Measurements from ENCODE around the gene SPA17.

DNA sequence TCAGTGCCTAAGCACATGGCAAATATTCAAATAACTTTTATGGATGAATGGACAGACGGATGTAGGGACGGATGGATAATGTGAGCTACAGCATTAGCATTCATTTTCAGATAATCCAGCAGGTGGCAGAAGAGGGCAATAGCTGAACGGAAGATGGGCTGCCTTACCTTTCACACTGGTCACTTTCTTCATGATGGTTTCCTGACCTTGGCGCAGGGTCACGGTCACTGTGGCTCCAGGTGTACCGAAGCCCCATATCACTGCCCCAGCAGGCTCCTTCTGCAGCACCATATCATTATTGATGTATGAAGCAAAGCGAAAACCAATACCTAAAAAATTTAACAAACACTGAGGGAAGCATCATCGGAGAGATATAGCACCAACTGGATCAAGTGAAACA is 4.5 kb upstream of the SPA17 start:
- TF ChIP-seq, protein P1, sequence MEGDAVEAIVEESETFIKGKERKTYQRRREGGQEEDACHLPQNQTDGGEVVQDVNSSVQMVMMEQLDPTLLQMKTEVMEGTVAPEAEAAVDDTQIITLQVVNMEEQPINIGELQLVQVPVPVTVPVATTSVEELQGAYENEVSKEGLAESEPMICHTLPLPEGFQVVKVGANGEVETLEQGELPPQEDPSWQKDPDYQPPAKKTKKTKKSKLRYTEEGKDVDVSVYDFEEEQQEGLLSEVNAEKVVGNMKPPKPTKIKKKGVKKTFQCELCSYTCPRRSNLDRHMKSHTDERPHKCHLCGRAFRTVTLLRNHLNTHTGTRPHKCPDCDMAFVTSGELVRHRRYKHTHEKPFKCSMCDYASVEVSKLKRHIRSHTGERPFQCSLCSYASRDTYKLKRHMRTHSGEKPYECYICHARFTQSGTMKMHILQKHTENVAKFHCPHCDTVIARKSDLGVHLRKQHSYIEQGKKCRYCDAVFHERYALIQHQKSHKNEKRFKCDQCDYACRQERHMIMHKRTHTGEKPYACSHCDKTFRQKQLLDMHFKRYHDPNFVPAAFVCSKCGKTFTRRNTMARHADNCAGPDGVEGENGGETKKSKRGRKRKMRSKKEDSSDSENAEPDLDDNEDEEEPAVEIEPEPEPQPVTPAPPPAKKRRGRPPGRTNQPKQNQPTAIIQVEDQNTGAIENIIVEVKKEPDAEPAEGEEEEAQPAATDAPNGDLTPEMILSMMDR (conservative IDR thresholded peaks at IDR 0.05; ENCODE audit: low read depth, low read length) = peak; percentile 81
- TF ChIP-seq EZH2 (IDR thresholded peaks at IDR 0.05; ENCODE audit: low read length, unreplicated experiment) = no peak

Measured in PC-3 (cell line).